ENCODE results near the gene SEZ6L2. TPM values are rescaled to one million over a fixed set of nuclear protein-coding genes. Genes with fewer than 3 reads are reported as not detected.

The SEZ6L2 gene
- total and polyA plus RNA-seq, 2 of the 8 experiments (the other 6 are each of a cell fraction or from before 2014, with no cell fraction given) = 43.5 to 47.7 TPM

GRCh38 chr16:29896841-29897240 lies 2.5 kb downstream of the SEZ6L2 start:
- FAIRE-seq (no peak), DNase-seq (ENCODE audit: low read depth in 1 of 2, low spot score in 2 of 2) (no peak)
- Histone ChIP-seq H3K23ac (ENCODE audit: insufficient read length) (no peak overlapping the region), H2BK20ac (ENCODE audit: low read length) (no peak overlapping the region), H4K5ac (ENCODE audit: insufficient read length, low read depth, low read length) (no peak overlapping the region), H3K4me1 (replicated peaks in 1 of 4; ENCODE audit: control insufficient read depth in 3 of 4, insufficient read depth in 4 of 4, low read length in 3 of 4) (peaks cover 0 to 14% (median 3%) of the 10 kb centered on the region in 4 experiments; a peak in 6 of 7 replicates), H3K56ac (replicated peaks; ENCODE audit: insufficient read length, low read depth, low read length) (no peak overlapping the region), H2AK5ac (ENCODE audit: low read depth, low read length) (no peak overlapping the region), H3K4ac (replicated peaks; ENCODE audit: insufficient read length, low read depth, low read length) (no peak overlapping the region), H2BK120ac (replicated peaks; ENCODE audit: low read depth, low read length) (no peak overlapping the region), H4K8ac (ENCODE audit: extremely low read depth, insufficient read depth, low read length) (no peak overlapping the region), H2BK5ac (ENCODE audit: low read depth, low read length) (no peak overlapping the region), H3K79me1 (ENCODE audit: low read depth, low read length) (peaks cover 4% of the 10 kb centered on the region; the same call in 1 of the 2 replicates), H2BK12ac (ENCODE audit: low read depth, low read length) (no peak overlapping the region), H3K18ac (ENCODE audit: extremely low read depth, low read length) (no peak overlapping the region), H3K4me2 (ENCODE audit: insufficient read depth in 1 of 2, low read depth in 2 of 2, low read length in 2 of 2) (no peak overlapping the region; a peak in 1 of 4 replicates), H3K27me3 (replicated peaks in 1 of 4; ENCODE audit: control insufficient read depth in 3 of 4, extremely low read depth in 1 of 4, insufficient read depth in 3 of 4, low read length in 3 of 4) (no peaks in the 10 kb centered on the region), H3K79me2 (ENCODE audit: control insufficient read depth in 1 of 2, insufficient read depth in 2 of 2, low read length in 2 of 2) (no peaks in the 10 kb centered on the region), H3K36me3 (ENCODE audit: control insufficient read depth in 2 of 4, insufficient read depth in 4 of 4, low read length in 3 of 4) (no peaks in the 10 kb centered on the region; a peak in 2 of 8 replicates), H4K20me1 (replicated peaks in 1 of 2; ENCODE audit: control insufficient read depth in 1 of 2, insufficient read depth in 2 of 2, low read length in 2 of 2) (peaks cover 0 to 3% of the 10 kb centered on the region in 2 experiments), H2AFZ (ENCODE audit: low read length) (no peak overlapping the region), H3K23me2 (ENCODE audit: low read depth, low read length) (peaks cover 24% of the 10 kb centered on the region), H3K9ac (replicated peaks in 1 of 4; ENCODE audit: extremely low read depth in 1 of 4, low read depth in 3 of 4, low read length in 3 of 4) (no peak overlapping the region), H4K91ac (replicated peaks; ENCODE audit: insufficient read length, low read length) (no peak overlapping the region), H3K27ac (ENCODE audit: low read depth, low read length) (no peak overlapping the region), H3K14ac (ENCODE audit: insufficient read length) (no peak overlapping the region), H3K4me3 (ENCODE audit: extremely low read depth in 1 of 4, insufficient read depth in 2 of 4, low read depth in 3 of 4, low read length in 4 of 4) (no peak overlapping the region), H3K9me3 (ENCODE audit: insufficient read depth in 2 of 2, low read depth in 1 of 2, low read length in 1 of 2) (no peaks in the 10 kb centered on the region), H2BK15ac (ENCODE audit: low read length) (no peak overlapping the region)
- ChIA-PET CTCF (ENCODE audit: partially characterized antibody) (no interaction called here), POLR2A (ENCODE audit: partially characterized antibody) (no interaction called here)
- 83% methylated on average over 6 of the region's 15 CpGs; no CpG with 5 or more reads in 1 of the 2 experiments for WGBS, 2 experiments (ENCODE audit: extremely low coverage in 1 of 2, insufficient coverage in 1 of 2, insufficient read length in 1 of 2, insufficient replicate concordance in 2 of 2, low coverage in 1 of 2, low lambda C conversion rate in 2 of 2, missing lambda C conversion rate in 1 of 2)
- TF ChIP-seq TBP (IDR thresholded peaks at IDR 0.05; ENCODE audit: low read depth, low read length) (no peak), SIN3A (conservative IDR thresholded peaks at IDR 0.05 in 1 of 2, IDR thresholded peaks at IDR 0.05 in 1 of 2; ENCODE audit: low read depth in 1 of 2, low read length in 2 of 2) (no peak), CREB1 (IDR thresholded peaks at IDR 0.05) (no peak), POLR2A (IDR thresholded peaks at IDR 0.05; ENCODE audit: control extremely low read depth in 1 of 2, low read depth in 2 of 2, low read length in 2 of 2) (no peak), FOSL1 (IDR thresholded peaks at IDR 0.05; ENCODE audit: insufficient read depth, low read depth, low read length) (no peak), RBBP5 (IDR thresholded peaks at IDR 0.05; ENCODE audit: borderline replicate concordance, low read depth, low read length) (no peak)
